ENCODE data around the gene SNCB.

The SNCB gene

DNA sequence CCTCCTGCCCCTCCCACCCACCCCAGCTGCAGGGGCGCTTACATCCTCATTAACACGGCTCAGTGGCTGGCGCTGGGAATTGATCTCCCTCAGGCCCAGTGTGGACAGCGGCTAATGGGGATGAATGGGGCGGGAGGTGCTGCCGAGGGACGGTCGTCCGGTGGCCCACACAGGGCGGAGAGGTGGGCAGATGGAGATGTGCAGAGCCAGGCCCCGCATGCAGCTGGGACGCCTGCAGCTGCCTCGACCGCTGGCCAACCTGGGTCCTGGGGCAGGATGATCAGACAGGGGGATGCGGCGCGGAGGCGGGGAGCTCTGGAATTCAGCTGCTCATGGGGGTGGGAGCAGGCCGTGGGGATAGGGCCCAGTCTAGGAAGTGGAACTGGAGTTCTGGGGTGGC, 34.6 kb upstream of the SNCB start:
- TF ChIP-seq CEBPB (IDR thresholded peaks at IDR 0.05) (no peak), CREB1 (IDR thresholded peaks at IDR 0.05; ENCODE audit: low read depth) (no peak), EGR1 (IDR thresholded peaks at IDR 0.05) (no peak), ZBTB7A (IDR thresholded peaks at IDR 0.05; ENCODE audit: low read depth) (no peak), RAD21 (IDR thresholded peaks at IDR 0.05; ENCODE audit: low read depth) (no peak), TAF1 (IDR thresholded peaks at IDR 0.05; ENCODE audit: low read depth) (no peak), TCF12 (IDR thresholded peaks at IDR 0.05; ENCODE audit: low read depth) (no peak), TEAD4 (IDR thresholded peaks at IDR 0.05) (no peak), EP300 (IDR thresholded peaks at IDR 0.05; ENCODE audit: borderline replicate concordance) (no peak), YY1 (IDR thresholded peaks at IDR 0.05; ENCODE audit: low read depth) (no peak), FOXM1 (IDR thresholded peaks at IDR 0.05; ENCODE audit: borderline replicate concordance, low read depth) (no peak), NFIC (IDR thresholded peaks at IDR 0.05) (no peak)
- TF ChIP-seq, protein P1, sequence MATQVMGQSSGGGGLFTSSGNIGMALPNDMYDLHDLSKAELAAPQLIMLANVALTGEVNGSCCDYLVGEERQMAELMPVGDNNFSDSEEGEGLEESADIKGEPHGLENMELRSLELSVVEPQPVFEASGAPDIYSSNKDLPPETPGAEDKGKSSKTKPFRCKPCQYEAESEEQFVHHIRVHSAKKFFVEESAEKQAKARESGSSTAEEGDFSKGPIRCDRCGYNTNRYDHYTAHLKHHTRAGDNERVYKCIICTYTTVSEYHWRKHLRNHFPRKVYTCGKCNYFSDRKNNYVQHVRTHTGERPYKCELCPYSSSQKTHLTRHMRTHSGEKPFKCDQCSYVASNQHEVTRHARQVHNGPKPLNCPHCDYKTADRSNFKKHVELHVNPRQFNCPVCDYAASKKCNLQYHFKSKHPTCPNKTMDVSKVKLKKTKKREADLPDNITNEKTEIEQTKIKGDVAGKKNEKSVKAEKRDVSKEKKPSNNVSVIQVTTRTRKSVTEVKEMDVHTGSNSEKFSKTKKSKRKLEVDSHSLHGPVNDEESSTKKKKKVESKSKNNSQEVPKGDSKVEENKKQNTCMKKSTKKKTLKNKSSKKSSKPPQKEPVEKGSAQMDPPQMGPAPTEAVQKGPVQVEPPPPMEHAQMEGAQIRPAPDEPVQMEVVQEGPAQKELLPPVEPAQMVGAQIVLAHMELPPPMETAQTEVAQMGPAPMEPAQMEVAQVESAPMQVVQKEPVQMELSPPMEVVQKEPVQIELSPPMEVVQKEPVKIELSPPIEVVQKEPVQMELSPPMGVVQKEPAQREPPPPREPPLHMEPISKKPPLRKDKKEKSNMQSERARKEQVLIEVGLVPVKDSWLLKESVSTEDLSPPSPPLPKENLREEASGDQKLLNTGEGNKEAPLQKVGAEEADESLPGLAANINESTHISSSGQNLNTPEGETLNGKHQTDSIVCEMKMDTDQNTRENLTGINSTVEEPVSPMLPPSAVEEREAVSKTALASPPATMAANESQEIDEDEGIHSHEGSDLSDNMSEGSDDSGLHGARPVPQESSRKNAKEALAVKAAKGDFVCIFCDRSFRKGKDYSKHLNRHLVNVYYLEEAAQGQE (IDR thresholded peaks at IDR 0.05; ENCODE audit: low read depth): no peak
- TF ChIP-seq, protein P2, sequence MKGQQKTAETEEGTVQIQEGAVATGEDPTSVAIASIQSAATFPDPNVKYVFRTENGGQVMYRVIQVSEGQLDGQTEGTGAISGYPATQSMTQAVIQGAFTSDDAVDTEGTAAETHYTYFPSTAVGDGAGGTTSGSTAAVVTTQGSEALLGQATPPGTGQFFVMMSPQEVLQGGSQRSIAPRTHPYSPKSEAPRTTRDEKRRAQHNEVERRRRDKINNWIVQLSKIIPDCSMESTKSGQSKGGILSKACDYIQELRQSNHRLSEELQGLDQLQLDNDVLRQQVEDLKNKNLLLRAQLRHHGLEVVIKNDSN (IDR thresholded peaks at IDR 0.05): no peak
- TF ChIP-seq, protein P3, sequence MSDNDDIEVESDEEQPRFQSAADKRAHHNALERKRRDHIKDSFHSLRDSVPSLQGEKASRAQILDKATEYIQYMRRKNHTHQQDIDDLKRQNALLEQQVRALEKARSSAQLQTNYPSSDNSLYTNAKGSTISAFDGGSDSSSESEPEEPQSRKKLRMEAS (IDR thresholded peaks at IDR 0.05): no peak

DNA sequence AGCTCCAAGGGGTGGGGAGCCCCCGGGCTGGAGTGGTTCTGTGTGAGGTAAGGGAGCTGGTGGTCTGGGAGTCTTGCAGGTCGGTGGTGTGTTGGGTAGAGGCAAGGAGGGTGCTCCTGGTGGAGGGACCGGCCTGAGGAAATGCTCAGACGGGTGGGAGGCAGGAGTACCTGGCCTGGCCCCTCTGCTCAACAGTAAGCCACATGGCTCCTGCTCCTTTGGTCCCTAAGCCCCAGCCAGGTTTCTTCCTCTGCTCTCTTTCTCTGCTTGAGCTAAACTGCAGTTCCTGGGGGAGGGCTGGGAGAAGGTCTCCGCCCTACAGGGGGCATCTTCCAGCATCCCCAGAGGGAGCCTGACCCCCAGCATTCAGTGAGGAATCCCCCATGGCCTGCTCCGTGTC, 34.1 kb upstream of the SNCB start:
- TF ChIP-seq EP300 (IDR thresholded peaks at IDR 0.05; ENCODE audit: borderline replicate concordance) (no peak), EGR1 (IDR thresholded peaks at IDR 0.05) (no peak), RAD21 (IDR thresholded peaks at IDR 0.05; ENCODE audit: low read depth) (no peak)

DNA sequence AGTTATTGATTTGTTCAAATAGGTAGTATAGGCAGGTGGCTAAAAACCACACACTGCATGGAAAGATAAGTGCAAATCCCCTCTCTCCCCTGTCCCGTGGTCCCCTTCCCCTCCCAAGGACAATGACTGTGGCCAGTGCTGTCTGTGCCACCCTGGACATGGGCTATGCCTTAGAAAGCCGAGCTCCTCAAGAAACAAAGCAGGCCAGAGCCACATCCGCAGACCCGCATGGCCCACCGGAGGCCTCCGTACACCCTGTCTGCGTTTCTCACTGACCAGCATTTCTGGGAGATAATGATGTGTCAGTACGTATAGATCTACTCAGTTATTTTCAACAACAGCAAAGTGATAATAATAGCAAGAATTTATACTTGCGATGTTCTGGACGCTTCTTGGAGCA, 33.2 kb upstream of the SNCB start:
- TF ChIP-seq, protein P1 (IDR thresholded peaks at IDR 0.05; ENCODE audit: low read depth): no peak
- TF ChIP-seq RAD21 (IDR thresholded peaks at IDR 0.05; ENCODE audit: low read depth) (no peak), FOXM1 (IDR thresholded peaks at IDR 0.05; ENCODE audit: borderline replicate concordance, low read depth) (no peak), TAF1 (IDR thresholded peaks at IDR 0.05; ENCODE audit: low read depth) (no peak), ZBTB7A (IDR thresholded peaks at IDR 0.05; ENCODE audit: low read depth) (no peak), YY1 (IDR thresholded peaks at IDR 0.05; ENCODE audit: low read depth) (no peak), TEAD4 (IDR thresholded peaks at IDR 0.05) (no peak), EGR1 (IDR thresholded peaks at IDR 0.05) (no peak)

DNA sequence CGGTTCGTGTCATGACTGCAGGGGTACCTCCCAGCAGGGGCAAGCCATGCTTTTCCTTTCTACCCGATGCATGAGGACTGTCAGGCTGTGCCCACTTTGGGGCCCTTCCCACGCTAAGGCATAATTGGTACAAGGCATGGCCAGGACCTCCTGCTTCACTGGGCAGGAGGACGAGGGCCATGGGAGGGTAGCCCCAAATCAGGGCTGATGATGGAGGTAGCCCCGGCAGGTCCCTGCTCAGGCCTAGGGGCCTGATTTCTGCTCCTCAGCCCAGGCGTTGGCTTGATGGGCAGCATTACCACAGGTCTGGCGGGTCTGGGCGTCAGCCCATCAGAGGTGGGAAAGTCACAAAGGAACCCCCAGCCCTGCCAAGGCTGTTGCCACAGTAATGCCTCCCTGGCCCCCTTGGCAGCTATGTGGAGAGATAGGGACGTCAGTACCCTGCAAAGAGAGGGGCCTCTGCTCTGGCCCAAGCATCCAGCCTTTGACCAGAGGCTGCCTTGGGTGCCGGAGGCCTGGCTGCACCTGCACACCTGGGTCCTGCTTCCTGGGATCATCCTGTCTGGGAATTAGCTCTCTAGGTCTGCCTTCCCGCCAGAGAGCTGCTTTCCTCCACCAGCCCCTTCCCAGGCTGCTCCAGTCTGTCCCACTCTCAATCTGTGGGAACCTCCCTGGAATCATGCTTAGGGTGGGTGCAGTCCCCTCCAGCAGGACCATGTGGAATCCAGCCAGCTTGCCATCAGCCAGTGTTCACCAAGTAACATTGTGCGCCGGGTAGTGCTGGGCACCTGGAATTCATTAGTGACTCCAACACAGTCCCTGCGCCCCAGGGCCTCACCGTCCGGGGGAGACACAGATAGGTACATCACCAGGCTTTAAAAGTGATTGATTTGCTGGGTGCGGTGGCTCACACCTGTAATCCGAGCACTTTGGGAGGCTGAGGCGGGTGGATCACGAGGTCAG, 32.3 kb upstream of the SNCB start:
- TF ChIP-seq, protein P3 (IDR thresholded peaks at IDR 0.05): no peak
- TF ChIP-seq, protein P1 (IDR thresholded peaks at IDR 0.05; ENCODE audit: low read depth): no peak
- no peak for TF ChIP-seq NFIC (IDR thresholded peaks at IDR 0.05)
- no peak for TF ChIP-seq YY1 (IDR thresholded peaks at IDR 0.05; ENCODE audit: low read depth)
- TF ChIP-seq TCF12 (IDR thresholded peaks at IDR 0.05; ENCODE audit: low read depth): no peak
- TF ChIP-seq CREB1 (IDR thresholded peaks at IDR 0.05; ENCODE audit: low read depth): no peak
- no peak for TF ChIP-seq EGR1 (IDR thresholded peaks at IDR 0.05)
- no peak for TF ChIP-seq TAF1 (IDR thresholded peaks at IDR 0.05; ENCODE audit: low read depth)
- no peak for TF ChIP-seq CEBPB (IDR thresholded peaks at IDR 0.05)
- TF ChIP-seq ZBTB7A (IDR thresholded peaks at IDR 0.05; ENCODE audit: low read depth): no peak
- no peak for TF ChIP-seq FOXM1 (IDR thresholded peaks at IDR 0.05; ENCODE audit: borderline replicate concordance, low read depth)
- TF ChIP-seq, protein P2 (IDR thresholded peaks at IDR 0.05): no peak
- TF ChIP-seq TEAD4 (IDR thresholded peaks at IDR 0.05): no peak
- TF ChIP-seq EP300 (IDR thresholded peaks at IDR 0.05; ENCODE audit: borderline replicate concordance): no peak
- no peak for TF ChIP-seq RAD21 (IDR thresholded peaks at IDR 0.05; ENCODE audit: low read depth)
